Caco-2 (cell line): Measurements from ENCODE around the gene RNF166. TPM values are rescaled to one million over a fixed set of nuclear protein-coding genes. Genes with fewer than 3 reads are reported as not detected.

ENCODE experiments used
- BruUV-seq: library from RNA; stranded (reverse); fragments of 400-500 nt; replicated peaks from 2 replicates; lab custom pipeline; 2021; lab: Mats Ljungman, UMichigan
- CTCF ChIA-PET: fragments of 300-600 bp; sonication (Branson Sonifier 250); formaldehyde crosslinking; loops from one replicate; lab custom pipeline; 2022; ENCODE audit warnings: antibody characterized with exemption; lab: Charles Lee
- POLR2A ChIA-PET: fragments of 300-600 bp; sonication (Branson Sonifier 250); formaldehyde crosslinking; loops from one replicate; lab custom pipeline; 2022; ENCODE audit warnings: antibody characterized with exemption; lab: Charles Lee
- DNase-seq, 2 experiments: peaks; one replicate each; pipeline versions ENCODE4 v3.0.0 to v3.0.0-alpha.2; 2020 to 2022
- H3K27me3 ChIP-seq: replicated peaks from 2 replicates; pipeline ENCODE4 v1.6.0; 2011; ENCODE audit warnings: low read length; ENCODE audit not compliant: control insufficient read depth, insufficient read depth
- H3K36me3 ChIP-seq: 2 replicates; pipeline ENCODE4 v1.5.1; 2011; ENCODE audit warnings: low read length; ENCODE audit not compliant: control insufficient read depth, insufficient read depth
- H3K4me1 ChIP-seq: fragments of 250-450 bp; sonication (Bioruptor Pico); 2 replicates; pipeline ENCODE4 v1.5.1; 2020; ENCODE audit warnings: mild to moderate bottlenecking
- H3K4me3 ChIP-seq: 2 replicates; pipeline ENCODE4 v1.5.1; 2011; ENCODE audit warnings: low read depth, mild to moderate bottlenecking, control low read depth, low read length
- H3K9me3 ChIP-seq: fragments of 250-450 bp; sonication (Bioruptor Pico); 2 replicates; pipeline ENCODE4 v1.5.1; 2020; ENCODE audit warnings: mild to moderate bottlenecking, moderate library complexity
- H3K27ac Mint-ChIP-seq: one replicate; pipeline ENCODE4 v1.8.0; 2022; ENCODE audit warnings: mixed read lengths; ENCODE audit not compliant: unreplicated experiment
- H3K27me3 Mint-ChIP-seq: one replicate; pipeline ENCODE4 v1.8.0; 2022; ENCODE audit warnings: mixed read lengths; ENCODE audit not compliant: insufficient read depth, unreplicated experiment
- H3K36me3 Mint-ChIP-seq: one replicate; pipeline ENCODE4 v1.8.0; 2022; ENCODE audit warnings: mild to moderate bottlenecking, mixed read lengths; ENCODE audit not compliant: insufficient read depth, unreplicated experiment
- H3K4me1 Mint-ChIP-seq: one replicate; pipeline ENCODE4 v1.8.0; 2022; ENCODE audit warnings: low read depth, mixed read lengths; ENCODE audit not compliant: unreplicated experiment
- H3K4me3 Mint-ChIP-seq: one replicate; pipeline ENCODE4 v1.8.0; 2022; ENCODE audit warnings: mild to moderate bottlenecking, moderate library complexity, mixed read lengths; ENCODE audit not compliant: unreplicated experiment
- H3K9me3 Mint-ChIP-seq: one replicate; pipeline ENCODE4 v1.8.0; 2022; ENCODE audit warnings: mixed read lengths; ENCODE audit not compliant: unreplicated experiment
- CTCF ChIP-seq, 2 experiments: fragments of 200-600 bp in 1 of 2; IDR thresholded peaks; 1 replicate in 1 of 2; 2 replicates in 1 of 2; pipeline versions ENCODE4 v1.5.1 to v1.8.0; 2011 to 2022; ENCODE audit warnings: antibody characterized with exemption in 1 of 2, control low read depth in 1 of 2, inconsistent platforms in 1 of 2, low read depth in 1 of 2, low read length in 1 of 2, mild to moderate bottlenecking in 1 of 2, moderate library complexity in 1 of 2; ENCODE audit not compliant: insufficient read depth in 1 of 2, severe bottlenecking in 1 of 2, unreplicated experiment in 1 of 2
- intact Hi-C: fragments of 100-400 bp; cut with micrococcal nuclease; formaldehyde crosslinking; loops from one replicate; pipeline ENCODE4 v1.10.0; 2022; ENCODE audit not compliant: unreplicated experiment
- total RNA-seq: library from RNA; stranded (reverse); gene quantifications from 2 replicates; pipeline ENCODE4 v1.2.3, GENCODE V29; 2022

RNF166 gene
- total RNA-seq, 1 experiment from 2014 or later = 37.3 TPM

GRCh38 chr16:88736088-88736487 lies 29.9 kb upstream of the RNF166 start:
- Histone ChIP-seq H3K36me3 (peaks cover 3% of the 10 kb centered on the region), H3K4me1 (no peaks in the 10 kb centered on the region), H3K27me3 (no peaks in the 10 kb centered on the region), H3K9me3 (no peaks in the 10 kb centered on the region), H3K4me3 (no peak overlapping the region)
- POLR2A ChIA-PET = no interaction called here
- CTCF ChIA-PET = interaction anchor here (1.0 to 2.2 kb wide), 4 partner anchors 23 to 75 kb away, joined by 3 to 30 read pairs (median 24); partner anchors contain the start of gene APRT
- no peak for DNase-seq
- intact Hi-C loops = no loop called here
- H3K9me3 Mint-ChIP-seq = no peaks in the 10 kb centered on the region
- no peak for TF ChIP-seq CTCF (IDR thresholded peaks at IDR 0.05; ENCODE audit: insufficient read depth in 1 of 2, low read depth in 1 of 2, low read length in 1 of 2, severe bottlenecking in 1 of 2, unreplicated experiment in 1 of 2)
- H3K4me1 Mint-ChIP-seq = no peaks in the 10 kb centered on the region
- no peaks in the 10 kb centered on the region for H3K27me3 Mint-ChIP-seq
- no peak overlapping the region for H3K4me3 Mint-ChIP-seq
- BruUV-seq = no TSS peak
- no peak overlapping the region for H3K27ac Mint-ChIP-seq
- H3K36me3 Mint-ChIP-seq = peaks cover 47% of the 10 kb centered on the region

GRCh38 chr16:88735616-88736015 lies 29.4 kb upstream of the RNF166 start:
- CTCF ChIA-PET = interaction anchor here (1.0 to 2.2 kb wide), 2 partner anchors 24 to 28 kb away, joined by 3 to 30 read pairs; no protein-coding TSS in a partner anchor
- H3K4me1 ChIP-seq = no peaks in the 10 kb centered on the region
- H3K4me3 ChIP-seq = no peak overlapping the region
- H3K27ac Mint-ChIP-seq = no peak overlapping the region
- H3K27me3 Mint-ChIP-seq = no peaks in the 10 kb centered on the region
- no peak for DNase-seq
- no peaks in the 10 kb centered on the region for H3K9me3 Mint-ChIP-seq
- H3K36me3 Mint-ChIP-seq = peaks cover 51% of the 10 kb centered on the region
- TF ChIP-seq CTCF (IDR thresholded peaks at IDR 0.05; ENCODE audit: insufficient read depth in 1 of 2, low read depth in 1 of 2, low read length in 1 of 2, severe bottlenecking in 1 of 2, unreplicated experiment in 1 of 2) = no peak
- H3K4me1 Mint-ChIP-seq = no peaks in the 10 kb centered on the region
- intact Hi-C loops = no loop called here
- no peaks in the 10 kb centered on the region for H3K9me3 ChIP-seq
- no peaks in the 10 kb centered on the region for H3K27me3 ChIP-seq
- H3K4me3 Mint-ChIP-seq = no peak overlapping the region
- BruUV-seq = no TSS peak
- POLR2A ChIA-PET = no interaction called here
- H3K36me3 ChIP-seq = peaks cover 3% of the 10 kb centered on the region; the same call in 1 of the 2 replicates

GRCh38 chr16:88735121-88735520 lies 28.9 kb upstream of the RNF166 start:
- POLR2A ChIA-PET = no interaction called here
- Histone ChIP-seq H3K36me3 (peaks cover 3% of the 10 kb centered on the region; the same call in 1 of the 2 replicates), H3K4me3 (no peak overlapping the region), H3K4me1 (no peaks in the 10 kb centered on the region), H3K27me3 (no peaks in the 10 kb centered on the region), H3K9me3 (no peaks in the 10 kb centered on the region)
- Mint-ChIP-seq H3K9me3 (no peaks in the 10 kb centered on the region), H3K36me3 (peaks cover 51% of the 10 kb centered on the region), H3K27ac (no peak overlapping the region), H3K4me1 (no peaks in the 10 kb centered on the region), H3K27me3 (no peaks in the 10 kb centered on the region), H3K4me3 (no peak overlapping the region)
- DNase-seq = no peak
- BruUV-seq = no TSS peak
- CTCF ChIA-PET = no interaction called here
- intact Hi-C loops = no loop called here
- TF ChIP-seq CTCF (IDR thresholded peaks at IDR 0.05; ENCODE audit: insufficient read depth in 1 of 2, low read depth in 1 of 2, low read length in 1 of 2, severe bottlenecking in 1 of 2, unreplicated experiment in 1 of 2) = no peak
